Spleen (tissue), 7 donors: ENCODE results near the gene SEMA5A.

Source experiments
- CTCF ChIP-seq, 11 experiments: fragments of 200-600 bp in 7 of 11; fragments of 450-650 bp in 4 of 11; sonication (generic) in 4 of 11; IDR thresholded peaks in 8 of 11; conservative IDR thresholded peaks in 3 of 11; 1 replicate in 7 of 11; 2 replicates in 4 of 11; pipeline versions ENCODE4 v1.4.0 to v1.8.0; 2016 to 2021; ENCODE audit warnings: antibody characterized with exemption in 11 of 11, inconsistent platforms in 4 of 11, mild to moderate bottlenecking in 1 of 11
- POLR2AphosphoS5 ChIP-seq, 3 donors: sonication (generic); formaldehyde crosslinking; IDR thresholded peaks; one replicate each; pipeline ENCODE4 v1.5.1; 2017; ENCODE audit warnings: antibody characterized with exemption in 3 of 3
- donor health status: DM: no; HTN: no; CAD: no; lungs with moderate emphysema.
- donor health status: DM: no; HTN: no; CAD: no.
- donor health status: DM: no; HTN: no; CAD: no.

GRCh38 chr5:9037048-9037447 is 508.8 kb downstream of the SEMA5A start:
- TF ChIP-seq CTCF (IDR thresholded peaks at IDR 0.05 in 8 of 11, conservative IDR thresholded peaks at IDR 0.05 in 3 of 11) (no peak), POLR2AphosphoS5 (IDR thresholded peaks at IDR 0.05) (no peak)
